Liver (tissue), 9 donors: ENCODE results near the gene EXOC1L. TPM values are rescaled to one million over a fixed set of nuclear protein-coding genes. Genes with fewer than 3 reads are reported as not detected.

Experiments
- DNase-seq: peaks from one replicate; pipeline ENCODE4 v3.0.0-alpha.2; 2017; ENCODE audit warnings: low spot score
- H3K27ac ChIP-seq, 2 donors: one replicate each; pipeline ENCODE4 v1.7.0; 2013; ENCODE audit warnings: inconsistent platforms in 2 of 2, low read length in 2 of 2, control low read depth in 1 of 2, low read depth in 1 of 2, mild to moderate bottlenecking in 1 of 2
- H3K27me3 ChIP-seq, 4 donors: one replicate each; pipeline versions ENCODE4 v1.6.1 to v1.7.0; 2013; ENCODE audit warnings: low read length in 3 of 4, inconsistent platforms in 1 of 4, mild to moderate bottlenecking in 1 of 4, moderate library complexity in 1 of 4; ENCODE audit not compliant: control insufficient read depth in 4 of 4, insufficient read depth in 4 of 4
- H3K36me3 ChIP-seq, 4 donors: one replicate each; pipeline versions ENCODE4 v1.6.1 to v1.7.0; 2013; ENCODE audit warnings: low read length in 3 of 4, mild to moderate bottlenecking in 3 of 4, low read depth in 1 of 4, moderate library complexity in 1 of 4; ENCODE audit not compliant: control insufficient read depth in 4 of 4, insufficient read depth in 3 of 4
- H3K4me1 ChIP-seq, 4 donors: one replicate each; pipeline versions ENCODE4 v1.6.1 to v1.7.0; 2013; ENCODE audit warnings: low read length in 3 of 4, mild to moderate bottlenecking in 3 of 4, moderate library complexity in 1 of 4; ENCODE audit not compliant: control insufficient read depth in 4 of 4, insufficient read depth in 4 of 4
- H3K4me3 ChIP-seq, 3 donors: one replicate each; pipeline versions ENCODE4 v1.6.1 to v1.7.0; 2013; ENCODE audit warnings: low read length in 3 of 3, control low read depth in 1 of 3, low read depth in 1 of 3, mild to moderate bottlenecking in 1 of 3
- H3K9ac ChIP-seq, 2 donors: one replicate each; pipeline ENCODE4 v1.7.0; 2013; ENCODE audit warnings: low read length in 2 of 2, mild to moderate bottlenecking in 2 of 2, moderate library complexity in 2 of 2, control low read depth in 1 of 2, low read depth in 1 of 2
- H3K9me3 ChIP-seq, 4 donors: one replicate each; pipeline versions ENCODE4 v1.6.1 to v1.7.0; 2013; ENCODE audit warnings: low read length in 3 of 4; ENCODE audit not compliant: control insufficient read depth in 4 of 4
- ATF3 ChIP-seq: IDR thresholded peaks from 2 replicates; pipeline ENCODE4 v1.6.1; 2016; ENCODE audit warnings: antibody characterized with exemption
- CTCF ChIP-seq: fragments of 150-350 bp; IDR thresholded peaks from 2 replicates; pipeline ENCODE4 v1.5.1; 2017; ENCODE audit warnings: improper control_type of control experiment, low read depth, low read length; ENCODE audit not compliant: missing input control
- FOXA1 ChIP-seq: IDR thresholded peaks from 2 replicates; pipeline ENCODE4 v1.6.1; 2016; ENCODE audit warnings: antibody characterized with exemption
- HNF4G ChIP-seq: IDR thresholded peaks from 2 replicates; pipeline ENCODE4 v1.6.1; 2016; ENCODE audit warnings: antibody characterized with exemption
- JUND ChIP-seq, 2 donors: IDR thresholded peaks; 2 replicates each; pipeline ENCODE4 v1.6.1; 2016; ENCODE audit warnings: antibody characterized with exemption in 2 of 2
- MAX ChIP-seq: IDR thresholded peaks from 2 replicates; pipeline ENCODE4 v1.6.1; 2016; ENCODE audit warnings: antibody characterized with exemption
- NR2F2 ChIP-seq: IDR thresholded peaks from 2 replicates; pipeline ENCODE4 v1.6.1; 2016; ENCODE audit warnings: antibody characterized with exemption
- REST ChIP-seq: IDR thresholded peaks from 2 replicates; pipeline ENCODE4 v1.6.1; 2016; ENCODE audit warnings: antibody characterized with exemption, mild to moderate bottlenecking
- RXRA ChIP-seq, 2 donors: IDR thresholded peaks; 2 replicates each; pipeline ENCODE4 v1.6.1; 2017 to 2018; ENCODE audit warnings: antibody characterized with exemption in 2 of 2, mild to moderate bottlenecking in 1 of 2
- TAF1 ChIP-seq: conservative IDR thresholded peaks from 2 replicates; pipeline ENCODE4 v1.6.1; 2016; ENCODE audit warnings: antibody characterized with exemption, mild to moderate bottlenecking
- YY1 ChIP-seq: IDR thresholded peaks from 2 replicates; pipeline ENCODE4 v1.6.1; 2016; ENCODE audit warnings: antibody characterized with exemption, mild to moderate bottlenecking
- ZBTB33 ChIP-seq: IDR thresholded peaks from 2 replicates; pipeline ENCODE4 v1.6.1; 2016; ENCODE audit warnings: antibody characterized with exemption
- WGBS: extraction: QIAGEN DNeasy Blood & Tissue Kit; methylation state at CpG from one replicate; pipeline ENCODE4 v1.1.7; 2013; 5-methylcytosine and 5-hydroxymethylcytosine counted together
- polyA plus RNA-seq, 2 donors: library from polyadenylated mRNA; stranded (reverse) in 1 of 2; unstranded in 1 of 2; fragments of 200-250 nt in 1 of 2; fragments of >200 nt in 1 of 2; fragmentation: Nextera tagmentation in 1 of 2; extraction: Ambion mirVana in 1 of 2; gene quantifications; one replicate each; pipeline versions ENCODE4 v1.2.1 to v1.2.3, GENCODE V29; 2013 to 2015
- total RNA-seq, 2 donors: library from RNA; depleted of rRNA; stranded (reverse); fragments of >200 nt; gene quantifications; one replicate each; pipeline ENCODE4 v1.2.3, GENCODE V29; 2014
- donor health status: healthy.
- donor health status: healthy.
- donor health status: healthy.
- donor health status: healthy.
- donor health status: healthy.

The EXOC1L gene
- total and polyA plus RNA-seq, 4 donors, result not detected

- no peak overlapping the region for H3K9ac ChIP-seq
- 69% methylated on average over 2 of the region's 2 CpGs for WGBS
- H3K36me3 ChIP-seq, result no peaks in the 10 kb centered on the region
- H3K4me3 ChIP-seq, result no peak overlapping the region
- TF ChIP-seq ATF3, result no peak
- TF ChIP-seq HNF4G, result no peak
- no peak for TF ChIP-seq ZBTB33
- no peak for TF ChIP-seq FOXA1
- no peak for TF ChIP-seq TAF1
- TF ChIP-seq YY1, result no peak
- TF ChIP-seq RXRA (IDR thresholded peaks at IDR 0.05), result no peak
- no peak for TF ChIP-seq REST
- TF ChIP-seq JUND (IDR thresholded peaks at IDR 0.05), result no peak
- TF ChIP-seq CTCF, result no peak
- TF ChIP-seq NR2F2, result no peak
- peaks cover 0 to 4% (median 0%) of the 10 kb centered on the region in 4 donors for H3K4me1 ChIP-seq
- no peak overlapping the region for H3K27ac ChIP-seq
- peaks cover 0 to 7% (median 4%) of the 10 kb centered on the region in 4 donors for H3K27me3 ChIP-seq
- peaks cover 0 to 2% (median 0%) of the 10 kb centered on the region in 4 donors for H3K9me3 ChIP-seq
- DNase-seq, result no peak
Measured at GRCh38 chr4:55791666-55792065, 27.9 kb upstream of the EXOC1L start.

- peaks cover 0 to 9% (median 7%) of the 10 kb centered on the region in 4 donors for H3K27me3 ChIP-seq
- TF ChIP-seq NR2F2 (no peak), FOXA1 (no peak), RXRA (IDR thresholded peaks at IDR 0.05) (no peak), TAF1 (no peak), ZBTB33 (no peak), ATF3 (no peak), MAX (no peak)
- H3K9ac ChIP-seq, result no peak overlapping the region
- no peak for DNase-seq
- H3K4me3 ChIP-seq, result no peak overlapping the region
- H3K27ac ChIP-seq, result no peak overlapping the region
- H3K9me3 ChIP-seq, result peaks cover 0 to 2% (median 0%) of the 10 kb centered on the region in 4 donors
- H3K36me3 ChIP-seq, result no peaks in the 10 kb centered on the region
- peaks cover 0 to 4% (median 0%) of the 10 kb centered on the region in 4 donors for H3K4me1 ChIP-seq
- WGBS, result 11% methylated on average over 33 of the region's 33 CpGs
Measured at GRCh38 chr4:55793479-55793878, 26.1 kb upstream of the EXOC1L start.
